SU-DHL-6 (cell line): ENCODE results near the gene BEGAIN.

Experiments used
- H2AFZ ChIP-seq: fragments of 200-600 bp; sonication (generic); 2 replicates; pipeline ENCODE4 v1.6.1; 2014; ENCODE audit warnings: low read depth, mild to moderate bottlenecking, moderate library complexity, mixed read lengths, antibody characterized with exemption, low read length; ENCODE audit not compliant: severe bottlenecking
- H3F3A ChIP-seq: fragments of 200-600 bp; shearing (Covaris generic); 2 replicates; pipeline ENCODE4 v1.6.0; 2016; ENCODE audit warnings: antibody characterized with exemption, mild to moderate bottlenecking; ENCODE audit not compliant: insufficient read depth
- H3K27ac ChIP-seq: fragments of 200-600 bp; sonication (generic); 2 replicates; pipeline ENCODE4 v1.5.1; 2016; ENCODE audit warnings: low read depth, mild to moderate bottlenecking, low read length, moderate library complexity, mixed read lengths
- H3K27me3 ChIP-seq: fragments of 200-600 bp; sonication (generic), shearing (Covaris generic); 2 replicates; pipeline ENCODE4 v1.6.0; 2014; ENCODE audit warnings: mild to moderate bottlenecking, low read length
- H3K36me3 ChIP-seq: fragments of 200-600 bp; sonication (generic); 2 replicates; pipeline ENCODE4 v1.6.1; 2014; ENCODE audit warnings: mild to moderate bottlenecking, low read length, mixed read lengths
- H3K4me2 ChIP-seq: fragments of 300-600, 200-600 bp; shearing (Covaris generic), sonication (generic); 2 replicates; pipeline ENCODE4 v1.6.0; 2014; ENCODE audit warnings: low read length, low read depth, mild to moderate bottlenecking; ENCODE audit not compliant: poor library complexity, severe bottlenecking
- H3K4me3 ChIP-seq: fragments of 200-600 bp; sonication (generic); 2 replicates; pipeline ENCODE4 v1.5.1; 2014; ENCODE audit warnings: antibody characterized with exemption, low read length, mild to moderate bottlenecking, mixed read lengths; ENCODE audit not compliant: insufficient read depth, poor library complexity, severe bottlenecking
- H3K79me2 ChIP-seq: fragments of 200-600 bp; sonication (generic); 2 replicates; pipeline ENCODE4 v1.6.1; 2014; ENCODE audit warnings: mild to moderate bottlenecking, low read length, moderate library complexity; ENCODE audit not compliant: insufficient read depth
- H3K9ac ChIP-seq: fragments of 200-600 bp; sonication (generic); 2 replicates; pipeline ENCODE4 v1.7.0; 2014; ENCODE audit warnings: mild to moderate bottlenecking, low read length
- H3K9me2 ChIP-seq: fragments of 200-600 bp; sonication (generic); replicated peaks from 2 replicates; pipeline ENCODE4 v1.6.1; 2014; ENCODE audit warnings: low read length; ENCODE audit not compliant: insufficient read depth
- H3K9me3 ChIP-seq: fragments of 200-600 bp; sonication (generic); 2 replicates; pipeline ENCODE4 v1.6.1; 2014; ENCODE audit warnings: low read length, mixed read lengths; ENCODE audit not compliant: insufficient read depth
- H4K20me1 ChIP-seq: fragments of 200-600 bp; sonication (generic); 2 replicates; pipeline ENCODE4 v1.6.1; 2014; ENCODE audit warnings: low read depth, mild to moderate bottlenecking, antibody characterized with exemption, low read length, moderate library complexity, mixed read lengths
- CTCF ChIP-seq: fragments of 200-600 bp; sonication (generic); IDR thresholded peaks from one replicate; pipeline ENCODE4 v1.5.1; 2017; ENCODE audit warnings: antibody characterized with exemption, mild to moderate bottlenecking, low read length, moderate library complexity; ENCODE audit not compliant: insufficient read depth, poor library complexity, severe bottlenecking
- EZH2phosphoT487 ChIP-seq: fragments of 200-600 bp; sonication (generic), shearing (Covaris generic); conservative IDR thresholded peaks from 2 replicates; pipeline ENCODE4 v1.6.1; 2018; ENCODE audit warnings: mild to moderate bottlenecking, antibody characterized with exemption, low read length, moderate library complexity, mixed read lengths

The BEGAIN gene

GRCh38 chr14:100529561-100530031 is 57.6 kb downstream of the BEGAIN start:
- Histone ChIP-seq H3F3A (no peaks in the 10 kb centered on the region), H3K4me2 (no peak overlapping the region), H3K36me3 (no peaks in the 10 kb centered on the region), H3K27me3 (no peaks in the 10 kb centered on the region), H2AFZ (no peak overlapping the region), H3K9me2 (no peaks in the 10 kb centered on the region), H3K9ac (no peak overlapping the region), H3K9me3 (no peaks in the 10 kb centered on the region), H3K27ac (no peak overlapping the region), H4K20me1 (no peaks in the 10 kb centered on the region), H3K4me3 (no peak overlapping the region), H3K79me2 (no peaks in the 10 kb centered on the region)
- TF ChIP-seq EZH2phosphoT487 = no peak
- no peak for TF ChIP-seq CTCF

- Histone ChIP-seq H4K20me1 (no peaks in the 10 kb centered on the region), H3K9me3 (no peaks in the 10 kb centered on the region), H3K36me3 (no peaks in the 10 kb centered on the region), H3K9ac (no peak overlapping the region), H3K79me2 (no peaks in the 10 kb centered on the region), H3K4me2 (no peak overlapping the region), H3K4me3 (no peak overlapping the region), H3K9me2 (no peaks in the 10 kb centered on the region), H3K27ac (no peak overlapping the region), H2AFZ (no peak overlapping the region), H3F3A (no peaks in the 10 kb centered on the region), H3K27me3 (no peaks in the 10 kb centered on the region)
- no peak for TF ChIP-seq EZH2phosphoT487
- TF ChIP-seq CTCF = no peak
These were observed 58.2 kb downstream of the BEGAIN start for GRCh38 chr14:100528962-100529560.

- H3K79me2 ChIP-seq = no peaks in the 10 kb centered on the region
- no peaks in the 10 kb centered on the region for H3K9me2 ChIP-seq
- H3K27me3 ChIP-seq = no peaks in the 10 kb centered on the region
- H2AFZ ChIP-seq = no peak overlapping the region
- no peak overlapping the region for H3K4me3 ChIP-seq
- no peak overlapping the region for H3K27ac ChIP-seq
- no peaks in the 10 kb centered on the region for H4K20me1 ChIP-seq
- no peaks in the 10 kb centered on the region for H3F3A ChIP-seq
- H3K36me3 ChIP-seq = no peaks in the 10 kb centered on the region
- TF ChIP-seq CTCF (no peak), EZH2phosphoT487 (no peak)
- H3K9ac ChIP-seq = no peak overlapping the region
- H3K9me3 ChIP-seq = no peaks in the 10 kb centered on the region
- no peak overlapping the region for H3K4me2 ChIP-seq
These were observed 60.6 kb downstream of the BEGAIN start for GRCh38 chr14:100526632-100527031.
